BLaER1 treated with 17β-estradiol and CSF1 and Interleukin-3, amounts not matched to agents 10 nM and 100 nM (cell line): ENCODE measurements around the gene NDUFA12.

ENCODE experiments used
- H3K27ac ChIP-seq, 11 experiments: shearing (Covaris generic); formaldehyde crosslinking; 2 replicates each; pipeline ENCODE4 v1.8.1; 2022
- H3K27me3 ChIP-seq, 11 experiments: shearing (Covaris generic); formaldehyde crosslinking; 2 replicates each; pipeline ENCODE4 v1.8.1; 2022
- H3K36me3 ChIP-seq, 11 experiments: shearing (Covaris generic); formaldehyde crosslinking; 2 replicates each; pipeline ENCODE4 v1.8.1; 2022
- H3K4me1 ChIP-seq, 10 experiments: shearing (Covaris generic); formaldehyde crosslinking; 2 replicates each; pipeline ENCODE4 v1.8.1; 2022
- H3K4me2 ChIP-seq, 11 experiments: shearing (Covaris generic); formaldehyde crosslinking; 2 replicates each; pipeline ENCODE4 v1.8.1; 2022
- H3K4me3 ChIP-seq, 10 experiments: shearing (Covaris generic); formaldehyde crosslinking; 2 replicates each; pipeline ENCODE4 v1.8.1; 2022
- H3K9ac ChIP-seq, 11 experiments: shearing (Covaris generic); formaldehyde crosslinking; 2 replicates each; pipeline ENCODE4 v1.8.1; 2022
- H3K9me3 ChIP-seq, 11 experiments: shearing (Covaris generic); formaldehyde crosslinking; replicated peaks in 1 of 11; 2 replicates each; pipeline ENCODE4 v1.8.1; 2022
- H4K20me1 ChIP-seq, 11 experiments: shearing (Covaris generic); formaldehyde crosslinking; 2 replicates each; pipeline ENCODE4 v1.8.1; 2022
- Cebpa-rat ChIP-seq, 11 experiments: shearing (Covaris generic); IDR thresholded peaks; 2 replicates each; pipeline ENCODE4 v1.8.1; 2022

The NDUFA12 gene

GRCh38 chr12:95003213-95003920, at the start of gene NDUFA12:
TSS of gene NDUFA12 (minus strand) at chr12:95003697. CDS start at chr12:95003680, 17 bp downstream.
- Histone ChIP-seq H3K4me2 (peak within 1 kb of the TSS; percentile 79 to 94 (median 85)), H3K9ac (peak within 1 kb of the TSS; percentile 81 to 93 (median 90)), H3K9me3 (peaks cover 24 to 32% (median 27%) of the 10 kb centered on the region in 11 experiments), H3K4me3 (peak within 1 kb of the TSS; percentile 77 to 93 (median 86)), H3K27me3 (no peaks in the 10 kb centered on the region), H4K20me1 (peaks cover 0 to 20% (median 1%) of the 10 kb centered on the region in 11 experiments; a peak in 9 of 22 replicates), H3K36me3 (peaks cover 15 to 37% (median 29%) of the 10 kb centered on the region in 11 experiments), H3K27ac (peak within 1 kb of the TSS; percentile 55 to 92 (median 86); a peak in 21 of 22 replicates), H3K4me1 (peaks cover 14 to 58% (median 39%) of the 10 kb centered on the region in 10 experiments)
- TF ChIP-seq Cebpa-rat (IDR thresholded peaks at IDR 0.05): no peak

DNA sequence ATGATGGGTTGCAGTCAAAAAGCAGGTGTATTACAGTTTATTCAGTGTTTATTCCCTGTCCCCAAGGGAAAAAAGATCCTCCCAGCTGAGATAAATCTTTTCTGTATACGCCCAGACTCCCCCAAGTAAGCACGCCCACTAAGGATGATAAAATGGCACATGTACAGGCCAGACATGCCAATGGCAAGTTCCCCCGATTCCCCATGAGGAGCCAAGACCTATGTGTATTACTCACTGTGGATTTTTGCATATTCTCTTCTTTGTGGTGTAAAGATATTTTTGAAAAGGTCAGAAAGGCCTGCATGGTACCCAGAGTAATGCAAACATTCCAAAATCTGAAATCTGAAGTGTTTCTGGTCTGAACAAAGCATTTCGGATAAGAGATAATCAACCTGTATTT, 47.7 kb upstream of the NDUFA12 start:
- Histone ChIP-seq H4K20me1 (no peaks in the 10 kb centered on the region), H3K4me3 (no peak overlapping the region), H3K4me2 (no peak overlapping the region), H3K36me3 (peaks cover 85 to 100% (median 98%) of the 10 kb centered on the region in 11 experiments), H3K9ac (no peak overlapping the region), H3K27me3 (no peaks in the 10 kb centered on the region), H3K4me1 (no peaks in the 10 kb centered on the region), H3K27ac (no peak overlapping the region), H3K9me3 (no peaks in the 10 kb centered on the region)
- TF ChIP-seq Cebpa-rat (IDR thresholded peaks at IDR 0.05): no peak

- TF ChIP-seq Cebpa-rat (IDR thresholded peaks at IDR 0.05): no peak
- H3K9me3 ChIP-seq: no peaks in the 10 kb centered on the region
- no peak overlapping the region for H3K9ac ChIP-seq
- no peak overlapping the region for H3K27ac ChIP-seq
- H3K4me1 ChIP-seq: peaks cover 0 to 14% (median 0%) of the 10 kb centered on the region in 10 experiments; a peak in 3 of 20 replicates
- H3K4me2 ChIP-seq: no peak overlapping the region
- H3K27me3 ChIP-seq: no peaks in the 10 kb centered on the region
- H3K36me3 ChIP-seq: peaks cover 84 to 100% (median 96%) of the 10 kb centered on the region in 11 experiments
- peaks cover 0 to 7% (median 0%) of the 10 kb centered on the region in 11 experiments; a peak in 3 of 22 replicates for H4K20me1 ChIP-seq
- no peak overlapping the region for H3K4me3 ChIP-seq
These were observed 34.4 kb upstream of the NDUFA12 start for GRCh38 chr12:95037906-95038305.

GRCh38 chr12:95034750-95035149, 31.3 kb upstream of the NDUFA12 start:
- Histone ChIP-seq H3K9ac (no peak overlapping the region), H3K27ac (no peak overlapping the region), H3K4me2 (no peak overlapping the region), H4K20me1 (peaks cover 0 to 7% (median 0%) of the 10 kb centered on the region in 11 experiments; a peak in 3 of 22 replicates), H3K4me3 (no peak overlapping the region), H3K27me3 (no peaks in the 10 kb centered on the region), H3K4me1 (peaks cover 0 to 14% (median 0%) of the 10 kb centered on the region in 10 experiments; a peak in 3 of 20 replicates), H3K9me3 (no peaks in the 10 kb centered on the region), H3K36me3 (peaks cover 81 to 100% (median 94%) of the 10 kb centered on the region in 11 experiments)
- TF ChIP-seq Cebpa-rat (IDR thresholded peaks at IDR 0.05): no peak

DNA sequence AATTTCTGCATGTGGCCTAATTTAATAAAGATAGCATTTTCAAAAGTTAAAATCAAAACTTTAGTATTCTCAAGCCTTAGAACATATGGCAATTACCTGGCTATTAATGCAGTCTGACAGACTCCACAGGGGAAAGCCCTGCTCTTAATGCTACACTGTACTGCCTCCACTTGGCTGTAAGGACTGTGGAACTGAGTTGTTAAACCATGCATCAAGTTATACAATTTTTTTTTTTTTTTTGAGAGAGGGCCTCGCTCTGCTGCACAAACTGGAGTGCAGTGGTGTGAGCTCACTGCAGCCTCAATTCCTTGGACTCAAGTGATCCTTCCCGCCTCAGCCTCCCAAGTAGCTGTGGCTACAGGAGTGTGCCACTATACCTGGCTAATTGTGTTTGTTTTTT, 19.0 kb upstream of the NDUFA12 start:
- Histone ChIP-seq H3K9me3 (no peaks in the 10 kb centered on the region), H3K4me1 (peaks cover 0 to 8% (median 5%) of the 10 kb centered on the region in 10 experiments; a peak in 10 of 20 replicates), H3K36me3 (peaks cover 24 to 78% (median 57%) of the 10 kb centered on the region in 11 experiments), H3K27ac (no peak overlapping the region), H3K27me3 (no peaks in the 10 kb centered on the region), H3K9ac (no peak overlapping the region), H3K4me3 (no peak overlapping the region), H4K20me1 (no peaks in the 10 kb centered on the region), H3K4me2 (no peak overlapping the region)
- no peak for TF ChIP-seq Cebpa-rat (IDR thresholded peaks at IDR 0.05)

- peaks cover 6 to 32% (median 21%) of the 10 kb centered on the region in 11 experiments; a peak in 20 of 22 replicates for H3K36me3 ChIP-seq
- H4K20me1 ChIP-seq: no peaks in the 10 kb centered on the region
- peaks cover 0 to 9% (median 5%) of the 10 kb centered on the region in 11 experiments; a peak in 10 of 22 replicates for H3K9me3 ChIP-seq
- peaks cover 0 to 16% (median 8%) of the 10 kb centered on the region in 10 experiments; a peak in 10 of 20 replicates for H3K4me1 ChIP-seq
- H3K9ac ChIP-seq: no peak overlapping the region
- H3K4me2 ChIP-seq: peak overlapping the region in 2 of 11 experiments; percentile 0 to 16; a peak in 2 of 22 replicates
- no peak for TF ChIP-seq Cebpa-rat (IDR thresholded peaks at IDR 0.05)
- H3K4me3 ChIP-seq: no peak overlapping the region
- H3K27ac ChIP-seq: no peak overlapping the region
- no peaks in the 10 kb centered on the region for H3K27me3 ChIP-seq
These were observed 14.0 kb upstream of the NDUFA12 start for GRCh38 chr12:95017482-95017881.

- TF ChIP-seq Cebpa-rat (IDR thresholded peaks at IDR 0.05): no peak
- no peaks in the 10 kb centered on the region for H3K27me3 ChIP-seq
- H3K4me3 ChIP-seq: no peak overlapping the region
These were observed 12.6 kb upstream of the NDUFA12 start for GRCh38 chr12:95016120-95016519.

DNA sequence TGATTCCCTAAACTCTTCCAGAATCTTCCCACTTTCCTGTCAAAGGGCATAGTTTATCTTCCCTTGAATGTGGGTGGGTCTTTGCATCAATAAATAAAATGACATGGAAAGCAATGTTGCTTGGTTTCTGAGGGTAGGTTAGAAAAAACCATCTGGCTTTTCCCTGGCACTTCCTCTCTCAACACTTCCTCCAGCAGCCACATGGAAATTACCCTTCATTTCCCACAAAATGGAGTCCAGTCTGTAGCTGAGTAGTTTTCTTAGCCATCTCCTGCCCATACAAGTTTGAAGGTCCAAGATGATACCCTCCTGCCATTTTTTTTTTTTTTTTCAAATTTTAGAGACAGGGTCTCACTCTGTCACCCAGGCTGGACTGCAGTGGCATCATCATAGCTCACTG, 11.1 kb upstream of the NDUFA12 start:
- Histone ChIP-seq H3K36me3 (peaks cover 0 to 10% (median 5%) of the 10 kb centered on the region in 11 experiments; a peak in 13 of 22 replicates), H3K9me3 (peaks cover 0 to 9% (median 7%) of the 10 kb centered on the region in 11 experiments; a peak in 12 of 22 replicates), H3K4me3 (no peak overlapping the region), H4K20me1 (no peaks in the 10 kb centered on the region), H3K27ac (no peak overlapping the region), H3K27me3 (no peaks in the 10 kb centered on the region), H3K4me2 (no peak overlapping the region), H3K4me1 (peaks cover 0 to 35% (median 8%) of the 10 kb centered on the region in 10 experiments; a peak in 13 of 20 replicates), H3K9ac (no peak overlapping the region)
- TF ChIP-seq Cebpa-rat (IDR thresholded peaks at IDR 0.05): no peak

More at GRCh38 chr12:95016120-95016519, 12.6 kb upstream of the NDUFA12 start:
- no peak overlapping the region for H3K27ac ChIP-seq
- no peak overlapping the region for H3K9ac ChIP-seq
- peaks cover 0 to 25% (median 8%) of the 10 kb centered on the region in 10 experiments; a peak in 11 of 20 replicates for H3K4me1 ChIP-seq
- H3K36me3 ChIP-seq: peaks cover 0 to 19% (median 12%) of the 10 kb centered on the region in 11 experiments; a peak in 16 of 22 replicates
- H3K4me2 ChIP-seq: no peak overlapping the region
- no peaks in the 10 kb centered on the region for H4K20me1 ChIP-seq
- peaks cover 0 to 9% (median 5%) of the 10 kb centered on the region in 11 experiments; a peak in 10 of 22 replicates for H3K9me3 ChIP-seq

- no peak overlapping the region for H3K4me3 ChIP-seq
- peaks cover 33 to 48% (median 37%) of the 10 kb centered on the region in 11 experiments for H3K9me3 ChIP-seq
These were observed 2.7 kb upstream of the NDUFA12 start for GRCh38 chr12:95006206-95006605.

More at GRCh38 chr12:95006206-95006605, 2.7 kb upstream of the NDUFA12 start:
- H3K4me1 ChIP-seq: peaks cover 11 to 44% (median 25%) of the 10 kb centered on the region in 10 experiments
- no peak overlapping the region for H3K9ac ChIP-seq
- peaks cover 3 to 9% (median 8%) of the 10 kb centered on the region in 11 experiments for H3K36me3 ChIP-seq
- H3K27ac ChIP-seq: no peak overlapping the region
- peaks cover 0 to under 1% (median 0%) of the 10 kb centered on the region in 11 experiments; a peak in 1 of 22 replicates for H4K20me1 ChIP-seq
- no peak overlapping the region for H3K4me2 ChIP-seq
- no peaks in the 10 kb centered on the region for H3K27me3 ChIP-seq
- TF ChIP-seq Cebpa-rat (IDR thresholded peaks at IDR 0.05): no peak
